Measurements from ENCODE around the gene SP110.
"Not testable (repeated sequence)": the region's sequence is repeated elsewhere in the genome, so short reads cannot be mapped to it uniquely, and the experiment has no call there.

SP110 gene

DNA sequence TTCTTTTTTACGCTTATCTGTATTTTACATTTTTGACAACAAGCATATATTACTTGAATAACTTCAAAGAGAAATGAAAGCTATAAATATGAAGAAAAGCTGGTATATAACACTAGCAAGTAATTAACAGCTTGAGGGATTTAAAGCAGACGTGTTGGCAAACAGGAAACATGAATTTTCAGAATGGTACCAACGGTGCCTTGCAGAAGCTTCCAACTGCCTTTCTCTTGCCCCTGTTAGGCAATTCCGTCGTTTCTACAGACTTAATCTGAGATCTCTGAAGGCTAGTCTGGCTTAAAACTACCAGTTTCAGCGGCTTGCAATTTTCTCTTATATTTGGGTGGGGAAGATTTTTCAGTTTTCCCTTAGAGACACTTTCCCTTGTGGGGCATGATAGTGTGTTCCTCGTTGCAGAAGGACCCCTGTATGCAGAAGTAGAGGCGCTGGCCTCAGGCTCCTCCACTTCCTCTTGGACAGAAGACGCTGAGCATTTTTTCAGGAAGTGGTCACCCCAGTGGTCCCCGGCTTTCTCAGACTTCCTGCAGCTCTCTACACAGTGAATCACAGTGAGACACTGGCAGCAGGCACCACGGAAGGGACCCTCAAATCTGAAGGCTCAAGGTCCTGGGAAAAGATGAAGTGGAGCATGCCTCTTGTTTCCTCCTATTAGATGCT is 94.9 kb downstream of the SP110 start:
- no peak for DNase-seq (ENCODE audit: low spot score)

DNA sequence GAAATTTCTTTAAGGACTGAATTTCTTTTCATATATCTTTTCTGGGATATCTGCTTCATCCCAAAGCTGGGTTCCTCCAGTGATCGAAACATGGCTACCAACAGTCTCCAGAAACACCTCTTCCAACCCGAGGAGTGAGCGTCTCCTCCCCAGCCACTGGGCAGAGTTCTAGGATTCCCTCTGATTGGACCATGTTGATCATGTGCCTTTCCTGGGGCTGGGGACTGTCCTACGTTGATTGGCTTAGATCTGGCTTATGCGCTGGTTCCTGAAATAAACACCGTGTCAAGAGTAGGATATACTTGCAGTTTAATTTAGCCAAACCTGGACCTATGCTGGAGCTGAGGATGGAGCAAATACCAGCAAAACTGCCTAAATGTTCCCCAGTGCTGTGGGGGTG is 95.5 kb downstream of the SP110 start:
- no peak for DNase-seq (ENCODE audit: low spot score)

DNA sequence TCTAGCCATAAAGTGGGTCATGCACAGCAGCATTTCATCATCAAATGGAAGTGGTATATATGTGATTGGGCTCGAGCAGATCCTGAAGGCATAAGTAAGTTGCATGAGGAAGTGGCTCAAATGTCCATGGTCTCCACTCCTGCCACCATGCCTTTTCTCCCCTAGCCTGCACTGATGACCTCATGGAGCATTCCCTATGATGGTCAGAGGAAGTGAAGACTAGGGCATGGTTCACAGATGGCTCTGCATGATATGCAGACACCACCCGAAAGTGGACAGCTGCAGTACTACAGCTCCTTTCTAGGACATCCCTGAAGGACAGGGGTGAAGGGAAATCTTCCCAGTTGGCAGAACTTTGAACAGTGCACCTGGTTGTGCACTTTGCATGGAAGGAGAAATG is 99.4 kb downstream of the SP110 start:
- not testable (repeated sequence) for DNase-seq (ENCODE audit: low spot score)

DNA sequence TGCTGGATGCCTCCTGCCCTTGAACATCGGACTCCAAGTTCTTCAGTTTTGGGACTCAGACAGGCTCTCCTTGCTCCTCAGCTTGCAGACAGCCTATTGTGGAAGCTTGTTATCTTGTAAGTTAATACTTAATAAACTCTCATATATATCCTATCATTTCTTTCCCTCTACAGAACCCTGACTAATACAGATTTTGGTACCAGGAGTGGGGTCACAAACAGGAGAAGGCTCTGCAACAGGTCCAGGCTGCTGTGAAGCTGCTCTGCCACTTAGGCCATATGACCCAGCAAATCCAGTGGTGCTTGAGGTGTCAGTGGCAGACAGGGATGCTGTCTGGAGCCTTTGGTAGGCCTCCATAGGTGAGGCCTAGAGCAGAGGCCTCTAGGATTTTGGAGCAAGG is 100.0 kb downstream of the SP110 start:
- not testable (repeated sequence) for DNase-seq (ENCODE audit: low spot score)
